PC-3 (cell line): ENCODE measurements around the gene PARVA. TPM values are rescaled to one million over a fixed set of nuclear protein-coding genes. Genes with fewer than 3 reads are reported as not detected.

ENCODE experiments used
- ATAC-seq: fragments of 200-7000 bp; cut with Tn5 transposase; 2 replicates; pipeline ENCODE4 v1.9.1; 2020; ENCODE audit warnings: mild to moderate bottlenecking, moderate library complexity
- BruUV-seq: library from RNA; stranded (reverse); fragments of 400-500 nt; replicated peaks from 2 replicates; lab custom pipeline; 2021; lab: Mats Ljungman, UMichigan
- CTCF ChIA-PET: fragments of 300-600 bp; sonication (Branson Sonifier 250); formaldehyde crosslinking; loops from one replicate; lab custom pipeline; 2022; ENCODE audit warnings: antibody characterized with exemption; lab: Charles Lee
- POLR2A ChIA-PET: fragments of 300-600 bp; sonication (Branson Sonifier 250); formaldehyde crosslinking; loops from one replicate; lab custom pipeline; 2022; ENCODE audit warnings: antibody characterized with exemption; ENCODE audit not compliant: unreplicated experiment; lab: Charles Lee
- DNase-seq: peaks from one replicate; pipeline ENCODE4 v3.0.0-alpha.2; 2015
- H2AFZ ChIP-seq: fragments of 300-600 bp; sonication (generic); 2 replicates; pipeline ENCODE4 v1.6.0; 2016; ENCODE audit warnings: antibody characterized with exemption, low read length
- H3F3A ChIP-seq: fragments of 300-600 bp; sonication (generic); one replicate; pipeline ENCODE4 v1.6.0; 2017; ENCODE audit warnings: antibody characterized with exemption, low read length, control low read depth, mild to moderate bottlenecking; ENCODE audit not compliant: unreplicated experiment
- H3K27ac ChIP-seq: fragments of 300-600 bp; sonication (generic); 2 replicates; pipeline ENCODE4 v1.5.1; 2016; ENCODE audit warnings: mild to moderate bottlenecking, low read length
- H3K27me3 ChIP-seq: fragments of 300-600 bp; sonication (generic); 2 replicates; pipeline ENCODE4 v1.6.1; 2016; ENCODE audit warnings: low read length, mixed read lengths
- H3K36me3 ChIP-seq: fragments of 300-600 bp; sonication (generic); 2 replicates; pipeline ENCODE4 v1.6.1; 2016; ENCODE audit warnings: low read depth, mixed run types, low read length, mixed read lengths
- H3K4me1 ChIP-seq: fragments of 300-600 bp; sonication (generic); 2 replicates; pipeline ENCODE4 v1.5.1; 2016; ENCODE audit warnings: low read length; ENCODE audit not compliant: insufficient read depth
- H3K4me2 ChIP-seq: fragments of 300-600 bp; sonication (generic); 2 replicates; pipeline ENCODE4 v1.6.0; 2016; ENCODE audit warnings: low read length
- H3K4me3 ChIP-seq: fragments of 300-600 bp; sonication (generic); 2 replicates; pipeline ENCODE4 v1.5.1; 2016; ENCODE audit warnings: mild to moderate bottlenecking, low read length, mixed read lengths
- H3K79me2 ChIP-seq: fragments of 300-600 bp; sonication (generic); 2 replicates; pipeline ENCODE4 v1.6.1; 2017; ENCODE audit warnings: low read length, mixed read lengths
- H3K9ac ChIP-seq: fragments of 300-600 bp; sonication (generic); 2 replicates; pipeline ENCODE4 v1.6.0; 2016; ENCODE audit warnings: mild to moderate bottlenecking, low read length
- H3K9me2 ChIP-seq: fragments of 300-600 bp; sonication (generic); replicated peaks from 2 replicates; pipeline ENCODE4 v1.6.1; 2016; ENCODE audit warnings: mixed run types, low read length, mixed read lengths
- H3K9me3 ChIP-seq: fragments of 300-600 bp; sonication (generic); 2 replicates; pipeline ENCODE4 v1.6.1; 2016; ENCODE audit warnings: low read length, mixed read lengths
- H4K20me1 ChIP-seq: fragments of 300-600 bp; sonication (generic); 2 replicates; pipeline ENCODE4 v1.6.1; 2016; ENCODE audit warnings: low read length, mixed read lengths
- CTCF ChIP-seq: fragments of 300-600 bp; sonication (generic); conservative IDR thresholded peaks from 2 replicates; pipeline ENCODE4 v1.5.1; 2017; ENCODE audit warnings: antibody characterized with exemption, low read depth, mild to moderate bottlenecking, low read length
- EZH2 ChIP-seq: fragments of 300-600 bp; sonication (generic); IDR thresholded peaks from one replicate; pipeline ENCODE4 v1.6.1; 2017; ENCODE audit warnings: antibody characterized with exemption, mild to moderate bottlenecking, low read length; ENCODE audit not compliant: unreplicated experiment
- EZH2phosphoT487 ChIP-seq: fragments of 300-600 bp; sonication (generic); IDR thresholded peaks from 2 replicates; pipeline ENCODE4 v1.6.1; 2018; ENCODE audit warnings: mild to moderate bottlenecking, antibody characterized with exemption, low read length, borderline replicate concordance
- intact Hi-C: fragments of 100-400 bp; cut with micrococcal nuclease; formaldehyde crosslinking; loops from 2 replicates; pipeline ENCODE4 v1.9.0; 2023
- total RNA-seq: library from RNA; depleted of rRNA; stranded (reverse); fragments of >200 nt; gene quantifications from 2 replicates; pipeline ENCODE4 v1.2.3, GENCODE V29; 2014

PARVA gene
- total RNA-seq, 1 experiment from 2014 or later = 13.5 TPM

GRCh38 chr11:12528487-12528886 lies 151.1 kb downstream of the PARVA start:
- Histone ChIP-seq H3K9me3 (no peaks in the 10 kb centered on the region), H3K36me3 (0 out of 2 replicates have a peak, but pooled peaks cover 3% of the 10 kb centered on the region), H3F3A (no peaks in the 10 kb centered on the region), H4K20me1 (no peaks in the 10 kb centered on the region), H3K9ac (no peak overlapping the region), H3K27me3 (no peaks in the 10 kb centered on the region), H3K4me3 (no peak overlapping the region), H3K79me2 (no peaks in the 10 kb centered on the region), H3K4me2 (no peak overlapping the region), H3K27ac (no peak overlapping the region), H3K4me1 (peaks cover 6% of the 10 kb centered on the region; the same call in 1 of the 2 replicates), H2AFZ (no peak overlapping the region), H3K9me2 (no peaks in the 10 kb centered on the region)
- CTCF ChIA-PET = interaction anchor here (0.7 kb wide), 1 partner anchor 71 kb away, joined by 3 read pairs; no protein-coding TSS in a partner anchor
- ATAC-seq = no peak
- DNase-seq = no peak
- TF ChIP-seq EZH2phosphoT487 (no peak), EZH2 (no peak), CTCF (no peak)
- POLR2A ChIA-PET = no interaction called here
- BruUV-seq = TSS peak; percentile 25
- intact Hi-C loops = no loop called here

- no peak overlapping the region for H3K4me3 ChIP-seq
- ChIA-PET CTCF (no interaction called here), POLR2A (no interaction called here)
- H2AFZ ChIP-seq = no peak overlapping the region
- no peaks in the 10 kb centered on the region for H3K79me2 ChIP-seq
- ATAC-seq (no peak), DNase-seq (no peak)
- H3K9ac ChIP-seq = no peak overlapping the region
- no peaks in the 10 kb centered on the region for H4K20me1 ChIP-seq
- H3K27me3 ChIP-seq = no peaks in the 10 kb centered on the region
- no peak for TF ChIP-seq EZH2
- TF ChIP-seq CTCF = no peak
- TF ChIP-seq EZH2phosphoT487 = no peak
- no peaks in the 10 kb centered on the region for H3K9me3 ChIP-seq
- H3K9me2 ChIP-seq = no peaks in the 10 kb centered on the region
- H3K4me2 ChIP-seq = no peak overlapping the region
- BruUV-seq = no TSS peak
- intact Hi-C loops = no loop called here
- H3K36me3 ChIP-seq = 0 out of 2 replicates have a peak, but pooled peaks cover 3% of the 10 kb centered on the region
- H3K27ac ChIP-seq = no peak overlapping the region
- H3K4me1 ChIP-seq = peaks cover 6% of the 10 kb centered on the region; the same call in 1 of the 2 replicates
- H3F3A ChIP-seq = no peaks in the 10 kb centered on the region
Measured at GRCh38 chr11:12529041-12529440, 151.7 kb downstream of the PARVA start.

GRCh38 chr11:12529793-12530192 lies 152.4 kb downstream of the PARVA start:
- H3K4me2 ChIP-seq = no peak overlapping the region
- BruUV-seq = no TSS peak
- H3K9me2 ChIP-seq = no peaks in the 10 kb centered on the region
- H4K20me1 ChIP-seq = no peaks in the 10 kb centered on the region
- CTCF ChIA-PET = no interaction called here
- intact Hi-C loops = no loop called here
- no peaks in the 10 kb centered on the region for H3K27me3 ChIP-seq
- H3F3A ChIP-seq = no peaks in the 10 kb centered on the region
- 0 out of 2 replicates have a peak, but pooled peaks cover 3% of the 10 kb centered on the region for H3K36me3 ChIP-seq
- POLR2A ChIA-PET = no interaction called here
- no peak overlapping the region for H3K9ac ChIP-seq
- ATAC-seq (no peak), DNase-seq (no peak)
- TF ChIP-seq EZH2phosphoT487 = no peak
- TF ChIP-seq EZH2 = no peak
- no peak for TF ChIP-seq CTCF
- no peak overlapping the region for H3K27ac ChIP-seq
- H3K4me3 ChIP-seq = no peak overlapping the region
- H3K9me3 ChIP-seq = no peaks in the 10 kb centered on the region
- no peaks in the 10 kb centered on the region for H3K79me2 ChIP-seq
- peaks cover 6% of the 10 kb centered on the region; the same call in 1 of the 2 replicates for H3K4me1 ChIP-seq
- H2AFZ ChIP-seq = no peak overlapping the region
